Neuronal stem cell (in vitro differentiated cells): ENCODE results near the gene AATF. TPM values are rescaled to one million over a fixed set of nuclear protein-coding genes. Genes with fewer than 3 reads are reported as not detected.

Experiments used
- DNase-seq: peaks from one replicate; pipeline ENCODE4 v3.0.0-alpha.2; 2013; ENCODE audit warnings: low spot score
- H2AFZ ChIP-seq: one replicate; pipeline ENCODE4 v1.6.1; 2013; ENCODE audit warnings: mild to moderate bottlenecking, low read length, inconsistent platforms
- H2AK5ac ChIP-seq: 2 replicates; pipeline ENCODE4 v1.6.1; 2013; ENCODE audit warnings: low read depth, mild to moderate bottlenecking, inconsistent platforms, low read length, moderate library complexity, mixed read lengths
- H2BK120ac ChIP-seq: 2 replicates; pipeline ENCODE4 v1.6.1; 2013; ENCODE audit warnings: low read depth, mild to moderate bottlenecking, inconsistent platforms, low read length, moderate library complexity, mixed read lengths
- H2BK12ac ChIP-seq: one replicate; pipeline ENCODE4 v1.6.1; 2013; ENCODE audit warnings: low read length, inconsistent platforms
- H2BK15ac ChIP-seq: 2 replicates; pipeline ENCODE4 v1.6.1; 2013; ENCODE audit warnings: mild to moderate bottlenecking, low read length, inconsistent platforms, mixed read lengths
- H2BK5ac ChIP-seq: one replicate; pipeline ENCODE4 v1.6.1; 2013; ENCODE audit warnings: inconsistent platforms, mild to moderate bottlenecking, low read length, moderate library complexity
- H3K14ac ChIP-seq: one replicate; pipeline ENCODE4 v1.6.1; 2013; ENCODE audit warnings: low read length, inconsistent platforms
- H3K18ac ChIP-seq: 2 replicates; pipeline ENCODE4 v1.6.1; 2013; ENCODE audit warnings: low read length, inconsistent platforms
- H3K23ac ChIP-seq: 2 replicates; pipeline ENCODE4 v1.6.1; 2013; ENCODE audit warnings: low read depth, mild to moderate bottlenecking, mixed read lengths, low read length, inconsistent platforms; ENCODE audit not compliant: poor library complexity
- H3K27ac ChIP-seq: replicated peaks from 3 replicates; pipeline ENCODE4 v1.5.1; 2013; ENCODE audit warnings: low read length, inconsistent platforms
- H3K27me3 ChIP-seq, 3 experiments: 2 replicates each; pipeline ENCODE4 v1.6.1; 2013; ENCODE audit warnings: low read length in 3 of 3, mild to moderate bottlenecking in 2 of 3, inconsistent platforms in 1 of 3, low read depth in 1 of 3, mixed read lengths in 1 of 3, moderate library complexity in 1 of 3; ENCODE audit not compliant: control insufficient read depth in 3 of 3, insufficient read depth in 3 of 3
- H3K36me3 ChIP-seq, 2 donors: replicated peaks in 1 of 2; 2 replicates each; pipeline ENCODE4 v1.6.1; 2013; ENCODE audit warnings: low read length in 2 of 2; ENCODE audit not compliant: control insufficient read depth in 2 of 2, insufficient read depth in 2 of 2
- H3K4ac ChIP-seq: 2 replicates; pipeline ENCODE4 v1.6.1; 2013; ENCODE audit warnings: inconsistent platforms, mild to moderate bottlenecking, low read length, moderate library complexity
- H3K4me1 ChIP-seq, 2 donors: 1 replicate in 1 of 2; 2 replicates in 1 of 2; pipeline ENCODE4 v1.6.1; 2013; ENCODE audit warnings: low read length in 2 of 2, low read depth in 1 of 2; ENCODE audit not compliant: control insufficient read depth in 2 of 2, insufficient read depth in 1 of 2
- H3K4me2 ChIP-seq: one replicate; pipeline ENCODE4 v1.6.1; 2013; ENCODE audit warnings: mild to moderate bottlenecking, low read length, inconsistent platforms; ENCODE audit not compliant: insufficient read depth, poor library complexity, severe bottlenecking
- H3K4me3 ChIP-seq, 2 donors: 2 replicates each; pipeline ENCODE4 v1.5.1; 2013; ENCODE audit warnings: low read length in 2 of 2, mild to moderate bottlenecking in 2 of 2, inconsistent platforms in 1 of 2, moderate library complexity in 1 of 2
- H3K79me1 ChIP-seq: one replicate; pipeline ENCODE4 v1.6.1; 2013; ENCODE audit warnings: low read depth, mild to moderate bottlenecking, inconsistent platforms, low read length, moderate library complexity
- H3K9ac ChIP-seq: one replicate; pipeline ENCODE4 v1.6.1; 2013; ENCODE audit warnings: mild to moderate bottlenecking, low read depth, low read length, inconsistent platforms; ENCODE audit not compliant: poor library complexity
- H3K9me3 ChIP-seq, 2 donors: replicated peaks in 1 of 2; 2 replicates each; pipeline versions ENCODE3 to v1.6.1; 2013; ENCODE audit warnings: low read length in 2 of 2, mild to moderate bottlenecking in 2 of 2, inconsistent platforms in 1 of 2, low read depth in 1 of 2, mixed read lengths in 1 of 2, moderate library complexity in 1 of 2; ENCODE audit not compliant: control insufficient read depth in 2 of 2, insufficient read depth in 1 of 2
- H4K8ac ChIP-seq: one replicate; pipeline ENCODE4 v1.6.1; 2013; ENCODE audit warnings: low read depth, mild to moderate bottlenecking, inconsistent platforms, low read length, moderate library complexity
- H4K91ac ChIP-seq: one replicate; pipeline ENCODE4 v1.6.1; 2013; ENCODE audit warnings: low read length, low read depth, mild to moderate bottlenecking, inconsistent platforms; ENCODE audit not compliant: poor library complexity
- WGBS, 2 donors: extraction: QIAGEN DNeasy Blood & Tissue Kit; methylation state at CpG; one replicate each; pipeline ENCODE4 v1.1.7; 2013; ENCODE audit warnings: missing lambda C conversion rate in 2 of 2, mixed read lengths in 1 of 2; ENCODE audit not compliant: insufficient read length in 2 of 2, insufficient replicate concordance in 1 of 2; ENCODE audit errors: extremely low coverage in 2 of 2; 5-methylcytosine and 5-hydroxymethylcytosine counted together
- polyA plus RNA-seq, 2 experiments: library from polyadenylated mRNA; stranded (reverse); fragments of 200-250 nt; gene quantifications; one replicate each; pipeline ENCODE4 v1.2.3, GENCODE V29; 2013

The AATF gene, protein sequence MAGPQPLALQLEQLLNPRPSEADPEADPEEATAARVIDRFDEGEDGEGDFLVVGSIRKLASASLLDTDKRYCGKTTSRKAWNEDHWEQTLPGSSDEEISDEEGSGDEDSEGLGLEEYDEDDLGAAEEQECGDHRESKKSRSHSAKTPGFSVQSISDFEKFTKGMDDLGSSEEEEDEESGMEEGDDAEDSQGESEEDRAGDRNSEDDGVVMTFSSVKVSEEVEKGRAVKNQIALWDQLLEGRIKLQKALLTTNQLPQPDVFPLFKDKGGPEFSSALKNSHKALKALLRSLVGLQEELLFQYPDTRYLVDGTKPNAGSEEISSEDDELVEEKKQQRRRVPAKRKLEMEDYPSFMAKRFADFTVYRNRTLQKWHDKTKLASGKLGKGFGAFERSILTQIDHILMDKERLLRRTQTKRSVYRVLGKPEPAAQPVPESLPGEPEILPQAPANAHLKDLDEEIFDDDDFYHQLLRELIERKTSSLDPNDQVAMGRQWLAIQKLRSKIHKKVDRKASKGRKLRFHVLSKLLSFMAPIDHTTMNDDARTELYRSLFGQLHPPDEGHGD
- polyA plus RNA-seq (2013, experiment 1 of 2): 58.6 TPM
- 62.9 TPM for polyA plus RNA-seq (2013, experiment 2 of 2)

DNA sequence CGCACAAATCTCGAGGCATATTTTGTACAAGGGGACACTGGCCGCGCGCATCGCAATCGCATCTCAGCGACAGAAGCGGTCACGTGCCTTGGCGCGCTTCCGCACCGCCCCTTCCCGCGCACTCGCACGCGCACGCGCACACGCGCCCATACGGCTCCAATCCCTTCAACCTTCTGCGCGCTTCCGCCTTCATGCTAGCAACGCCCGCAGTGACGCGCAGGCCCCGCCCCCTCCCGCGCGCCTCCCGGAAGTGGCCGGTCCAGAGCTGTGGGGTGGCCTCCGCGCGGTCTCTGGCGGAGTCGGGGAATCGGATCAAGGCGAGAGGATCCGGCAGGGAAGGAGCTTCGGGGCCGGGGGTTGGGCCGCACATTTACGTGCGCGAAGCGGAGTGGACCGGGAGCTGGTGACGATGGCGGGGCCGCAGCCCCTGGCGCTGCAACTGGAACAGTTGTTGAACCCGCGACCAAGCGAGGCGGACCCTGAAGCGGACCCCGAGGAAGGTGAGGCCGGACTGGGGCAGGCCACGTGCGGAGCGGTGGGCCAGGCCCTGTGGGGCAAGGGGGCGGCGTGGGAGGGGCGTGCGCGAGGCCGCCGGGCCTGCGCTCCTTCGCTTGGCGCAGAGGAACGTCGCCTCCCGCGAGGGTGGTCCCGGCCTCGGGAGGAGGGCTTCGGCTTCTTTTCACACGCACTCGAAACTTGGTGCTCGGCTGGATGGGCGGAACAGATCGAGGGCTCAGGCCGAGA is at the start of gene AATF:
Gene AATF (plus strand): TSS at position 238 of the 744 bp plus-strand sequence. CDS start 172 bp downstream, at position 410.
- no peak within 1 kb of the TSS for H2BK120ac ChIP-seq
- H3K79me1 ChIP-seq: no peaks in the 10 kb centered on the region
- H4K91ac ChIP-seq: no peak within 1 kb of the TSS
- H3K27ac ChIP-seq: peak within 1 kb of the TSS; percentile 83
- no peak within 1 kb of the TSS for H2BK5ac ChIP-seq
- H3K27me3 ChIP-seq: peaks cover 19 to 44% (median 38%) of the 10 kb centered on the region in 3 experiments
- H3K4me2 ChIP-seq: peak within 1 kb of the TSS; percentile 80
- no CpG with 5 or more reads among the region's 90 CpGs for WGBS, 2 donors
- H2AFZ ChIP-seq: peak within 1 kb of the TSS; percentile 97
- H3K4me3 ChIP-seq: peak within 1 kb of the TSS; percentile 65 to 87
- peaks cover 2 to 3% of the 10 kb centered on the region in 2 donors for H3K4me1 ChIP-seq
- peaks cover 0 to 6% of the 10 kb centered on the region in 2 donors for H3K9me3 ChIP-seq
- no peak within 1 kb of the TSS for H2AK5ac ChIP-seq
- peak within 1 kb of the TSS; percentile 15 for H3K23ac ChIP-seq
- H3K14ac ChIP-seq: no peak within 1 kb of the TSS
- DNase-seq: peak; percentile 96
- H4K8ac ChIP-seq: no peak within 1 kb of the TSS
- H3K9ac ChIP-seq: peak within 1 kb of the TSS; percentile 89
- H3K18ac ChIP-seq: peak within 1 kb of the TSS; percentile 92
- H2BK12ac ChIP-seq: peak within 1 kb of the TSS; percentile 59
- peaks cover 15 to 35% of the 10 kb centered on the region in 2 donors for H3K36me3 ChIP-seq
- H2BK15ac ChIP-seq: no peak within 1 kb of the TSS
- H3K4ac ChIP-seq: no peak within 1 kb of the TSS

DNA sequence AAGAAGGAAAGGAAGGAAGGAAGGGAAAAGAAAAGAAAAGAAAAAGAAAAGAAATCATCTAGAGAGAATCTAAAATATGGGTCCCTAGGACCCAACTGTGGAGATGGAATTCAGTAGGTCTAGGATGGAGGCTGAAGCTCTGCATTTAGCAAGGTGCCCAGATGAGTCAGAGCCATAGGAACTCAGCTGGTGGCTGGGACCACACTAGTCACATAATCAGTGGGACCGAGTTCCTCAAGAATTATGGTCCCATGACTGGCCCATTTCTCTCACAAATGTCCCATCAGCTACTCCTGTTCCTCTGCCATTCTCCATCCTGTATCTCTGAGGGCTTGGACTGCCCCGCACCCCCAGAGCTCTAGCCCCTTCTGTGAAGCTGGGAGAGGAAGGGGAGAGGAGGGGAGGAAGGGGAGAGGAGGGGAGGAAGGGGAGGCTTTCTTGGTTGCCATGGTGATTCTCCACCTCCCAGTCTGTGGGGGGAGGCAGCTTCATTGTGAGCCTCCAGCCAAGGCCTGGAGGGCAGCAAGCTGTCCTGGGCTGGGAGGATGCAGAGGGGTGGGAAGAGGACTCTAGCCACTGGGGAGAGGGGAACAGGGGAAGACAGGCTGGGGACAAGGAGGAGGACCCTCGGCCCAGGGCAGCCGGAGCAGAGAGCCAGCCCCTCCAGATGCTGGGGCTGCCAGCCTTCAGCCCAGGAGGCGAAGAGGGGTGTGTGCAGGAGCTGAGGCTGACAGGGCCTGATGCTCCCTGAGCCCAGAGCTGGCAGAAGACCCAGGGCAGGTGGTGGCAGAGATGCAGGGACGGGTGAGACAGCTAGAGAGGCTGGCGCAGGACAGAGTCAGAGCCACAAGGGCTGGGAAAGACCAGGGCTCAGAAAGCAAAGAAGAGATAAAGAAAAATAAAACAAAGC is 49.2 kb upstream of the AATF start:
- Histone ChIP-seq H3K14ac (no peak overlapping the region), H3K27ac (no peak overlapping the region), H3K18ac (peak overlapping the region; percentile 63), H2BK120ac (no peak overlapping the region), H2BK12ac (no peak overlapping the region), H2BK15ac (peak overlapping the region; percentile 87), H3K4me2 (no peak overlapping the region), H3K79me1 (no peaks in the 10 kb centered on the region), H4K91ac (no peak overlapping the region), H3K36me3 (no peaks in the 10 kb centered on the region), H3K4me1 (peaks cover 11 to 18% of the 10 kb centered on the region in 2 donors), H2AFZ (peak overlapping the region; percentile 76), H3K4me3 (no peak overlapping the region), H3K9ac (no peak overlapping the region), H3K23ac (no peak overlapping the region), H3K27me3 (peaks cover 0 to 4% (median 0%) of the 10 kb centered on the region in 3 experiments), H3K9me3 (no peaks in the 10 kb centered on the region), H2BK5ac (peak overlapping the region; percentile 16), H3K4ac (no peak overlapping the region), H2AK5ac (peak overlapping the region; percentile 66), H4K8ac (no peak overlapping the region)
- WGBS, 2 donors: no CpG with 5 or more reads among the region's 7 CpGs
- DNase-seq: no peak

DNA sequence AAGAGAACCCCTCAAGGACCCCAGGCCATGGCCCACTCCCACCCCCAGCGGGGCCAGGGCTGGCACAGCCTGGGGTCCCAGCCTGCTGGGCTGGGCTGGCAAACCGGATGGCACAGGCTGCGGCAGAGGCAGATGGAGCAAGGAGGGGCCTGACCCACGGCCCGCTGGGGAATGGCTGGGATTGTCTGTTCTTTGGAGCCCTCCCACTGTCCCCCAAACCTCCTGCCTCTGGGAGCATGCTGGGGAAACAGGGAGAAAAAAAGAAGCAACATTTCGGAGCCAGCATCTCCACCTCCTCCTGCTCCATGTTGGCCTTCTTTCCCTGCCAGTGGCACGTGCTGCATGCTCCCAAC is 48.6 kb upstream of the AATF start:
- Histone ChIP-seq H3K4me2 (no peak overlapping the region), H2BK15ac (peak overlapping the region; percentile 87), H3K4me1 (peaks cover 11 to 18% of the 10 kb centered on the region in 2 donors), H2BK120ac (peak overlapping the region; percentile 17), H3K9me3 (no peaks in the 10 kb centered on the region), H3K4me3 (no peak overlapping the region), H3K23ac (no peak overlapping the region), H2AK5ac (peak overlapping the region; percentile 23), H3K36me3 (no peaks in the 10 kb centered on the region), H2BK5ac (peak overlapping the region; percentile 16), H3K79me1 (no peaks in the 10 kb centered on the region), H3K14ac (no peak overlapping the region), H4K91ac (no peak overlapping the region), H3K27me3 (no peaks in the 10 kb centered on the region), H3K27ac (no peak overlapping the region), H3K9ac (no peak overlapping the region), H2BK12ac (peak overlapping the region; percentile 36), H2AFZ (peak overlapping the region; percentile 76), H3K4ac (no peak overlapping the region), H4K8ac (no peak overlapping the region), H3K18ac (peak overlapping the region; percentile 63)
- no CpG with 5 or more reads among the region's 7 CpGs for WGBS, 2 donors
- no peak for DNase-seq
